Sigmoid colon (tissue), 4 donors: ENCODE measurements around the gene C2orf74.

Experiments used
- EP300 ChIP-seq, 4 donors: sonication (generic); formaldehyde crosslinking; IDR thresholded peaks; one replicate each; pipeline ENCODE4 v1.6.1; 2017; ENCODE audit warnings: antibody characterized with exemption in 4 of 4
- POLR2A ChIP-seq, 2 donors: fragments of 450-650 bp; IDR thresholded peaks; one replicate each; pipeline ENCODE4 v1.6.1; 2016; ENCODE audit warnings: antibody characterized with exemption in 2 of 2, mild to moderate bottlenecking in 2 of 2, moderate library complexity in 2 of 2
- POLR2AphosphoS5 ChIP-seq, 4 donors: sonication (generic); formaldehyde crosslinking; IDR thresholded peaks; one replicate each; pipeline ENCODE4 v1.6.1; 2017; ENCODE audit warnings: antibody characterized with exemption in 4 of 4
- TF ChIP-seq, protein P1 (sequence below), 4 experiments: fragments of 450-650 bp in 3 of 4; fragments of 200-600 bp in 1 of 4; IDR thresholded peaks; one replicate each; pipeline ENCODE4 v1.5.1; 2016 to 2019; ENCODE audit warnings: antibody characterized with exemption in 4 of 4, mild to moderate bottlenecking in 3 of 4, moderate library complexity in 2 of 4

GRCh38 chr2:61144697-61145268 is 17.2 kb upstream of the C2orf74 start:
- TF ChIP-seq, protein P1, sequence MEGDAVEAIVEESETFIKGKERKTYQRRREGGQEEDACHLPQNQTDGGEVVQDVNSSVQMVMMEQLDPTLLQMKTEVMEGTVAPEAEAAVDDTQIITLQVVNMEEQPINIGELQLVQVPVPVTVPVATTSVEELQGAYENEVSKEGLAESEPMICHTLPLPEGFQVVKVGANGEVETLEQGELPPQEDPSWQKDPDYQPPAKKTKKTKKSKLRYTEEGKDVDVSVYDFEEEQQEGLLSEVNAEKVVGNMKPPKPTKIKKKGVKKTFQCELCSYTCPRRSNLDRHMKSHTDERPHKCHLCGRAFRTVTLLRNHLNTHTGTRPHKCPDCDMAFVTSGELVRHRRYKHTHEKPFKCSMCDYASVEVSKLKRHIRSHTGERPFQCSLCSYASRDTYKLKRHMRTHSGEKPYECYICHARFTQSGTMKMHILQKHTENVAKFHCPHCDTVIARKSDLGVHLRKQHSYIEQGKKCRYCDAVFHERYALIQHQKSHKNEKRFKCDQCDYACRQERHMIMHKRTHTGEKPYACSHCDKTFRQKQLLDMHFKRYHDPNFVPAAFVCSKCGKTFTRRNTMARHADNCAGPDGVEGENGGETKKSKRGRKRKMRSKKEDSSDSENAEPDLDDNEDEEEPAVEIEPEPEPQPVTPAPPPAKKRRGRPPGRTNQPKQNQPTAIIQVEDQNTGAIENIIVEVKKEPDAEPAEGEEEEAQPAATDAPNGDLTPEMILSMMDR (IDR thresholded peaks at IDR 0.05), result no peak
- TF ChIP-seq POLR2A (IDR thresholded peaks at IDR 0.05), result peak; percentile 28 to 33
- peak; percentile 75 to 87 (median 78) for TF ChIP-seq POLR2AphosphoS5 (IDR thresholded peaks at IDR 0.05)
- peak in 1 of 4 donors; percentile 31 for TF ChIP-seq EP300 (IDR thresholded peaks at IDR 0.05)
